ENCODE data around the gene BANK1.

The BANK1 gene

GRCh38 chr4:102042871-102043802, 252.6 kb downstream of the BANK1 start:
- no peak for DNase-seq

GRCh38 chr4:102047616-102048015, 257.1 kb downstream of the BANK1 start:
- DNase-seq = no peak

GRCh38 chr4:102055805-102056204, 265.3 kb downstream of the BANK1 start:
- DNase-seq = no peak

GRCh38 chr4:102057122-102057521, 266.6 kb downstream of the BANK1 start:
- DNase-seq = no peak

- no peak for DNase-seq
These were observed 270.6 kb downstream of the BANK1 start for GRCh38 chr4:102061133-102061532.

- DNase-seq = no peak
These were observed 274.4 kb downstream of the BANK1 start for GRCh38 chr4:102064747-102065442.

GRCh38 chr4:102076622-102077021, 286.1 kb downstream of the BANK1 start:
- no peak for DNase-seq

GRCh38 chr4:102080184-102080583, 289.7 kb downstream of the BANK1 start:
- no peak for DNase-seq

GRCh38 chr4:102089850-102090621, 299.5 kb downstream of the BANK1 start:
- DNase-seq = no peak

GRCh38 chr4:102091656-102092055, 301.1 kb downstream of the BANK1 start:
- no peak for DNase-seq

GRCh38 chr4:102094481-102094880, 304.0 kb downstream of the BANK1 start:
- DNase-seq = no peak

- no peak for DNase-seq
These were observed 312.8 kb downstream of the BANK1 start for GRCh38 chr4:102103368-102103767.

- no peak for DNase-seq
These were observed 313.7 kb downstream of the BANK1 start for GRCh38 chr4:102104278-102104677.

- DNase-seq = no peak
These were observed 315.5 kb downstream of the BANK1 start for GRCh38 chr4:102105983-102106382.

- no peak for DNase-seq
These were observed 323.6 kb downstream of the BANK1 start for GRCh38 chr4:102114118-102114630.

- DNase-seq = no peak
These were observed 325.6 kb downstream of the BANK1 start for GRCh38 chr4:102116121-102116520.

GRCh38 chr4:102120846-102121245, 330.3 kb downstream of the BANK1 start:
- no peak for DNase-seq
